GM23338 (cell line): ENCODE results near the gene SGSH. TPM values are rescaled to one million over a fixed set of nuclear protein-coding genes. Genes with fewer than 3 reads are reported as not detected.

Experiments used
- ATAC-seq: fragments of 200-7000 bp; cut with Tn5 transposase; 3 replicates; pipeline ENCODE4 v1.9.1; 2020
- DNase-seq: peaks from one replicate; pipeline ENCODE4 v3.0.0-alpha.2; 2015; ENCODE audit warnings: low spot score
- H2AFZ ChIP-seq: fragments of 200-600 bp; sonication (generic); 2 replicates; pipeline ENCODE4 v1.8.0; 2016; ENCODE audit warnings: antibody characterized with exemption, mild to moderate bottlenecking, moderate library complexity
- H3F3A ChIP-seq: fragments of 200-600 bp; sonication (generic); replicated peaks from 2 replicates; pipeline ENCODE4 v1.8.0; 2017; ENCODE audit warnings: antibody characterized with exemption, mixed run types, low read depth
- H3K27ac ChIP-seq: fragments of 200-600 bp; sonication (generic); 2 replicates; pipeline ENCODE4 v1.6.1; 2016; ENCODE audit warnings: low read depth
- H3K27me3 ChIP-seq: fragments of 200-600 bp; sonication (generic); 2 replicates; pipeline ENCODE4 v1.8.0; 2016; ENCODE audit warnings: mild to moderate bottlenecking, mixed run types, moderate library complexity; ENCODE audit not compliant: insufficient read depth
- H3K36me3 ChIP-seq: fragments of 200-600 bp; sonication (generic); 2 replicates; pipeline ENCODE4 v1.8.0; 2016; ENCODE audit warnings: mild to moderate bottlenecking; ENCODE audit not compliant: insufficient read depth
- H3K4me1 ChIP-seq: fragments of 200-600 bp; sonication (generic); 2 replicates; pipeline ENCODE4 v1.8.0; 2016; ENCODE audit warnings: mild to moderate bottlenecking, moderate library complexity; ENCODE audit not compliant: insufficient read depth
- H3K4me2 ChIP-seq: fragments of 200-600 bp; sonication (generic); 2 replicates; pipeline ENCODE4 v1.7.1; 2017; ENCODE audit warnings: mixed run types
- H3K4me3 ChIP-seq: fragments of 200-600 bp; sonication (generic); 2 replicates; pipeline ENCODE4 v1.6.1; 2016; ENCODE audit warnings: mixed run types
- H3K79me2 ChIP-seq: fragments of 200-600 bp; sonication (generic); replicated peaks from 2 replicates; pipeline ENCODE4 v1.8.0; 2017; ENCODE audit warnings: mild to moderate bottlenecking; ENCODE audit not compliant: insufficient read depth
- H3K9me2 ChIP-seq: fragments of 200-600 bp; sonication (generic); 2 replicates; pipeline ENCODE4 v1.8.0; 2017; ENCODE audit not compliant: insufficient read depth
- H4K20me1 ChIP-seq: fragments of 200-600 bp; sonication (generic); replicated peaks from 2 replicates; pipeline ENCODE4 v1.8.0; 2017; ENCODE audit warnings: mild to moderate bottlenecking; ENCODE audit not compliant: insufficient read depth
- H3K27ac Mint-ChIP-seq: 2 replicates; pipeline ENCODE4 v1.8.0; 2020; ENCODE audit warnings: inconsistent platforms, mild to moderate bottlenecking, moderate library complexity, mixed read lengths
- H3K27me3 Mint-ChIP-seq: 3 replicates; pipeline ENCODE4 v1.8.0; 2022; ENCODE audit warnings: low read depth, mild to moderate bottlenecking, moderate library complexity, mixed read lengths, inconsistent platforms; ENCODE audit not compliant: insufficient read depth, poor library complexity
- H3K36me3 Mint-ChIP-seq: 3 replicates; pipeline ENCODE4 v1.8.0; 2021; ENCODE audit warnings: low read depth, mild to moderate bottlenecking, inconsistent platforms, moderate library complexity, mixed read lengths
- H3K4me1 Mint-ChIP-seq: 3 replicates; pipeline ENCODE4 v1.8.0; 2020; ENCODE audit warnings: mild to moderate bottlenecking, inconsistent platforms, mixed read lengths
- H3K4me3 Mint-ChIP-seq: 3 replicates; pipeline ENCODE4 v1.8.0; 2021; ENCODE audit warnings: moderate library complexity, mild to moderate bottlenecking, inconsistent platforms, mixed read lengths
- H3K9me3 Mint-ChIP-seq: 3 replicates; pipeline ENCODE4 v1.8.0; 2020; ENCODE audit warnings: moderate library complexity, mild to moderate bottlenecking, inconsistent platforms, mixed read lengths
- CREB1 ChIP-seq: fragments of 250-450 bp; sonication (Bioruptor Pico); IDR thresholded peaks from 2 replicates; pipeline ENCODE4 v1.5.0; 2020; ENCODE audit warnings: low read depth, mild to moderate bottlenecking, moderate library complexity
- EZH2 ChIP-seq: fragments of 200-600 bp; sonication (generic); IDR thresholded peaks from one replicate; pipeline ENCODE4 v1.8.0; 2017; ENCODE audit warnings: antibody characterized with exemption, mild to moderate bottlenecking, low read depth; ENCODE audit not compliant: unreplicated experiment
- JUNB ChIP-seq: IDR thresholded peaks from one replicate; pipeline ENCODE4 v1.6.1; 2016; ENCODE audit warnings: antibody characterized with exemption; ENCODE audit not compliant: unreplicated experiment
- NANOG ChIP-seq: IDR thresholded peaks from 2 replicates; pipeline ENCODE4 v1.6.1; 2016; ENCODE audit warnings: antibody characterized with exemption, borderline replicate concordance
- POLR2AphosphoS5 ChIP-seq: IDR thresholded peaks from 2 replicates; pipeline ENCODE4 v1.6.1; 2016; ENCODE audit warnings: antibody characterized with exemption, low read depth
- STAT1 ChIP-seq: IDR thresholded peaks from one replicate; pipeline ENCODE4 v1.6.1; 2016; ENCODE audit warnings: antibody characterized with exemption; ENCODE audit not compliant: unreplicated experiment
- ZNF114 ChIP-seq: fragments of 250-450 bp; sonication (Bioruptor Pico); IDR thresholded peaks from 2 replicates; pipeline ENCODE4 v1.5.0; 2020; ENCODE audit warnings: mild to moderate bottlenecking, moderate library complexity
- ZNF331 ChIP-seq: fragments of 250-450 bp; sonication (Bioruptor Pico); IDR thresholded peaks from 2 replicates; pipeline ENCODE4 v1.5.0; 2020; ENCODE audit warnings: low read depth, mild to moderate bottlenecking, moderate library complexity
- polyA plus RNA-seq: library from polyadenylated mRNA; unstranded; fragments of >200 nt; fragmentation: Nextera tagmentation; extraction: Ambion mirVana; gene quantifications from 2 replicates; pipeline ENCODE4 v1.2.1, GENCODE V29; 2016
- total RNA-seq: library from RNA; depleted of rRNA; stranded (reverse); fragments of >200 nt; shearing (Covaris generic); gene quantifications from 2 replicates; pipeline ENCODE4 v1.2.3, GENCODE V29; 2014
- TF ChIP-seq, protein P1 (sequence below): IDR thresholded peaks from one replicate; pipeline ENCODE4 v1.6.1; 2018; ENCODE audit warnings: antibody characterized with exemption; ENCODE audit not compliant: unreplicated experiment
- TF ChIP-seq, protein P2 (sequence below): fragments of 250-450 bp; sonication (Bioruptor Pico); IDR thresholded peaks from 2 replicates; pipeline ENCODE4 v1.5.0; 2020; ENCODE audit warnings: mild to moderate bottlenecking, moderate library complexity

Gene SGSH
- total and polyA plus RNA-seq, 2 experiments from 2014 or later: 9.6 to 17.5 TPM

DNA sequence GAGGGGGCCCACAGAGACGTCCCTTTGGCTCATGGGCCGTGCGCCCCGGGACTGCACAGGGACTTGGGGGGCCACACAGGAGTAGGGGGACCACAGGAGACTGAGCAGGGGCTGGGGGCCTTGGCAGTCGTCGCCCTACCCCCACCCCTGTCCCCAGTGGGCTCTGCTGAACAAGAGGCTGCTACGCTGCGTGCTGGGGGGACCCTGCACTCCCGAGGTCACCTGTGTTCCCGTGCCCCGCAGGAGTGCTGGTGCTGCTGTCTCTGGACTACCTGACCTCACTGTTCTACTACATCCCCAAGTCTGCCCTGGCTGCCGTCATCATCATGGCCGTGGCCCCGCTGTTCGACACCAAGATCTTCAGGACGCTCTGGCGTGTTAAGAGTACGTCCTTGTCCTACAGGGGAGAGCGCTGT is 26.1 kb upstream of the SGSH start:
- H3K27me3 Mint-ChIP-seq: peaks cover 11% of the 10 kb centered on the region
- TF ChIP-seq ZNF331 (CRISPR knock-in tag): no peak
- no peak for TF ChIP-seq STAT1

DNA sequence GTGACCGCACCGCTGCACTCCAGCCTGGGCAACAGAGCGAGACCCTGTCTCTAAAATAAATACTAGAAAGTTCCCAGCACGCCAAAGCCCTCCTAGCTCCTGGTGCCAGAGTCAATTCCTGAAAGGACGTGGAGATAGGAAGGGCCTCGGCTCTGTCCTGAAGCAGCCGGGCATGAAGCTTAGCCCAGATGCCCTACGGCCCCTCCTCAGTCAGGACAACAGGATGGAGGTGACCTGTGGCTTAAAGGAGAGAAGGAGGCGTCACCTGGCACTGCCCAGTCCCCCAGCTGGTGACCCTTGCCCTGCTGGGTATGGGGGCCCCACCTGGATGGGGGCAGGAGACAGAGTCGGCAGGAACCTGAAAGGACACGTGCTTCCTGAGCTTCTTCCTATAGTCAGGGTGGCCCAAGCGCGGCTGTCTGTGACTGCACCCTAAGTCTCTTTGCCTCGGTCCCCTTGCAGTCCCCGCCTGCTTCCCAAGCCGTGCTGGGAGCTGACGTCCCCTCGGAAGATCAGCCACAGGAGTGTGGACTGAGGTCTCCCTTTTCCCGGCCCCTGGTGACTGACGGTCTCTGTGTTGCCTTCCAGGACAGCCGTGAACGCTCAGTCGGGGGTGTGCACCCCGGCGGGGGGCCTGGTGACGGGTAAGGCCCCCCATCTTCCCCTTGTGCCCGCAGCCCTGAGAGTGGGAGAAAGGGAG is 25.6 kb upstream of the SGSH start:
- no peak for DNase-seq
- Histone ChIP-seq H4K20me1 (peaks cover 3% of the 10 kb centered on the region; the same call in 1 of the 2 replicates), H3K9me2 (no peaks in the 10 kb centered on the region), H3K4me3 (no peak overlapping the region), H3F3A (no peaks in the 10 kb centered on the region), H3K79me2 (no peaks in the 10 kb centered on the region), H3K4me1 (no peaks in the 10 kb centered on the region), H3K27ac (no peak overlapping the region), H3K27me3 (no peaks in the 10 kb centered on the region), H3K36me3 (no peaks in the 10 kb centered on the region; the same call in 1 of the 2 replicates), H2AFZ (no peak overlapping the region), H3K4me2 (no peak overlapping the region)
- Mint-ChIP-seq H3K27me3 (peaks cover 9% of the 10 kb centered on the region), H3K4me1 (no peaks in the 10 kb centered on the region; the same call in 2 of the 3 replicates), H3K9me3 (no peaks in the 10 kb centered on the region), H3K36me3 (peaks cover 21% of the 10 kb centered on the region; the same call in 2 of the 3 replicates), H3K27ac (no peak overlapping the region), H3K4me3 (no peak overlapping the region)
- no peak for ATAC-seq
- TF ChIP-seq STAT1 (no peak), ZNF331 (CRISPR knock-in tag) (no peak), NANOG (no peak), JUNB (no peak), EZH2 (no peak), ZNF114 (CRISPR knock-in tag) (no peak), CREB1 (no peak), POLR2AphosphoS5 (no peak)
- TF ChIP-seq, protein P1, sequence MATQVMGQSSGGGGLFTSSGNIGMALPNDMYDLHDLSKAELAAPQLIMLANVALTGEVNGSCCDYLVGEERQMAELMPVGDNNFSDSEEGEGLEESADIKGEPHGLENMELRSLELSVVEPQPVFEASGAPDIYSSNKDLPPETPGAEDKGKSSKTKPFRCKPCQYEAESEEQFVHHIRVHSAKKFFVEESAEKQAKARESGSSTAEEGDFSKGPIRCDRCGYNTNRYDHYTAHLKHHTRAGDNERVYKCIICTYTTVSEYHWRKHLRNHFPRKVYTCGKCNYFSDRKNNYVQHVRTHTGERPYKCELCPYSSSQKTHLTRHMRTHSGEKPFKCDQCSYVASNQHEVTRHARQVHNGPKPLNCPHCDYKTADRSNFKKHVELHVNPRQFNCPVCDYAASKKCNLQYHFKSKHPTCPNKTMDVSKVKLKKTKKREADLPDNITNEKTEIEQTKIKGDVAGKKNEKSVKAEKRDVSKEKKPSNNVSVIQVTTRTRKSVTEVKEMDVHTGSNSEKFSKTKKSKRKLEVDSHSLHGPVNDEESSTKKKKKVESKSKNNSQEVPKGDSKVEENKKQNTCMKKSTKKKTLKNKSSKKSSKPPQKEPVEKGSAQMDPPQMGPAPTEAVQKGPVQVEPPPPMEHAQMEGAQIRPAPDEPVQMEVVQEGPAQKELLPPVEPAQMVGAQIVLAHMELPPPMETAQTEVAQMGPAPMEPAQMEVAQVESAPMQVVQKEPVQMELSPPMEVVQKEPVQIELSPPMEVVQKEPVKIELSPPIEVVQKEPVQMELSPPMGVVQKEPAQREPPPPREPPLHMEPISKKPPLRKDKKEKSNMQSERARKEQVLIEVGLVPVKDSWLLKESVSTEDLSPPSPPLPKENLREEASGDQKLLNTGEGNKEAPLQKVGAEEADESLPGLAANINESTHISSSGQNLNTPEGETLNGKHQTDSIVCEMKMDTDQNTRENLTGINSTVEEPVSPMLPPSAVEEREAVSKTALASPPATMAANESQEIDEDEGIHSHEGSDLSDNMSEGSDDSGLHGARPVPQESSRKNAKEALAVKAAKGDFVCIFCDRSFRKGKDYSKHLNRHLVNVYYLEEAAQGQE: no peak
- TF ChIP-seq, protein P2, sequence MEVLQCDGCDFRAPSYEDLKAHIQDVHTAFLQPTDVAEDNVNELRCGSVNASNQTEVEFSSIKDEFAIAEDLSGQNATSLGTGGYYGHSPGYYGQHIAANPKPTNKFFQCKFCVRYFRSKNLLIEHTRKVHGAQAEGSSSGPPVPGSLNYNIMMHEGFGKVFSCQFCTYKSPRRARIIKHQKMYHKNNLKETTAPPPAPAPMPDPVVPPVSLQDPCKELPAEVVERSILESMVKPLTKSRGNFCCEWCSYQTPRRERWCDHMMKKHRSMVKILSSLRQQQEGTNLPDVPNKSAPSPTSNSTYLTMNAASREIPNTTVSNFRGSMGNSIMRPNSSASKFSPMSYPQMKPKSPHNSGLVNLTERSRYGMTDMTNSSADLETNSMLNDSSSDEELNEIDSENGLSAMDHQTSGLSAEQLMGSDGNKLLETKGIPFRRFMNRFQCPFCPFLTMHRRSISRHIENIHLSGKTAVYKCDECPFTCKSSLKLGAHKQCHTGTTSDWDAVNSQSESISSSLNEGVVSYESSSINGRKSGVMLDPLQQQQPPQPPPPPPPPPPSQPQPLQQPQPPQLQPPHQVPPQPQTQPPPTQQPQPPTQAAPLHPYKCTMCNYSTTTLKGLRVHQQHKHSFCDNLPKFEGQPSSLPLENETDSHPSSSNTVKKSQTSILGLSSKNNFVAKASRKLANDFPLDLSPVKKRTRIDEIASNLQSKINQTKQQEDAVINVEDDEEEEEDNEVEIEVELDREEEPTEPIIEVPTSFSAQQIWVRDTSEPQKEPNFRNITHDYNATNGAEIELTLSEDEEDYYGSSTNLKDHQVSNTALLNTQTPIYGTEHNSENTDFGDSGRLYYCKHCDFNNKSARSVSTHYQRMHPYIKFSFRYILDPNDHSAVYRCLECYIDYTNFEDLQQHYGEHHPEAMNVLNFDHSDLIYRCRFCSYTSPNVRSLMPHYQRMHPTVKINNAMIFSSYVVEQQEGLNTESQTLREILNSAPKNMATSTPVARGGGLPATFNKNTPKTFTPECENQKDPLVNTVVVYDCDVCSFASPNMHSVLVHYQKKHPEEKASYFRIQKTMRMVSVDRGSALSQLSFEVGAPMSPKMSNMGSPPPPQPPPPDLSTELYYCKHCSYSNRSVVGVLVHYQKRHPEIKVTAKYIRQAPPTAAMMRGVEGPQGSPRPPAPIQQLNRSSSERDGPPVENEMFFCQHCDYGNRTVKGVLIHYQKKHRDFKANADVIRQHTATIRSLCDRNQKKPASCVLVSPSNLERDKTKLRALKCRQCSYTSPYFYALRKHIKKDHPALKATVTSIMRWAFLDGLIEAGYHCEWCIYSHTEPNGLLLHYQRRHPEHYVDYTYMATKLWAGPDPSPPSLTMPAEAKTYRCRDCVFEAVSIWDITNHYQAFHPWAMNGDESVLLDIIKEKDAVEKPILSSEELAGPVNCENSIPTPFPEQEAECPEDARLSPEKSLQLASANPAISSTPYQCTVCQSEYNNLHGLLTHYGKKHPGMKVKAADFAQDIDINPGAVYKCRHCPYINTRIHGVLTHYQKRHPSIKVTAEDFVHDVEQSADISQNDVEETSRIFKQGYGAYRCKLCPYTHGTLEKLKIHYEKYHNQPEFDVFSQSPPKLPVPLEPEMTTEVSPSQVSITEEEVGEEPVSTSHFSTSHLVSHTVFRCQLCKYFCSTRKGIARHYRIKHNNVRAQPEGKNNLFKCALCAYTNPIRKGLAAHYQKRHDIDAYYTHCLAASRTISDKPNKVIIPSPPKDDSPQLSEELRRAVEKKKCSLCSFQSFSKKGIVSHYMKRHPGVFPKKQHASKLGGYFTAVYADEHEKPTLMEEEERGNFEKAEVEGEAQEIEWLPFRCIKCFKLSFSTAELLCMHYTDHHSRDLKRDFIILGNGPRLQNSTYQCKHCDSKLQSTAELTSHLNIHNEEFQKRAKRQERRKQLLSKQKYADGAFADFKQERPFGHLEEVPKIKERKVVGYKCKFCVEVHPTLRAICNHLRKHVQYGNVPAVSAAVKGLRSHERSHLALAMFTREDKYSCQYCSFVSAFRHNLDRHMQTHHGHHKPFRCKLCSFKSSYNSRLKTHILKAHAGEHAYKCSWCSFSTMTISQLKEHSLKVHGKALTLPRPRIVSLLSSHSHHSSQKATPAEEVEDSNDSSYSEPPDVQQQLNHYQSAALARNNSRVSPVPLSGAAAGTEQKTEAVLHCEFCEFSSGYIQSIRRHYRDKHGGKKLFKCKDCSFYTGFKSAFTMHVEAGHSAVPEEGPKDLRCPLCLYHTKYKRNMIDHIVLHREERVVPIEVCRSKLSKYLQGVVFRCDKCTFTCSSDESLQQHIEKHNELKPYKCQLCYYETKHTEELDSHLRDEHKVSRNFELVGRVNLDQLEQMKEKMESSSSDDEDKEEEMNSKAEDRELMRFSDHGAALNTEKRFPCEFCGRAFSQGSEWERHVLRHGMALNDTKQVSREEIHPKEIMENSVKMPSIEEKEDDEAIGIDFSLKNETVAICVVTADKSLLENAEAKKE (CRISPR knock-in tag): no peak

More for the DNA sequence above, 26.1 kb upstream of the SGSH start:
- Mint-ChIP-seq H3K4me1 (no peaks in the 10 kb centered on the region; the same call in 2 of the 3 replicates), H3K36me3 (peaks cover 19% of the 10 kb centered on the region; the same call in 2 of the 3 replicates), H3K27ac (no peak overlapping the region), H3K4me3 (no peak overlapping the region), H3K9me3 (no peaks in the 10 kb centered on the region)
- Histone ChIP-seq H3K27me3 (no peaks in the 10 kb centered on the region), H3K36me3 (no peaks in the 10 kb centered on the region; the same call in 1 of the 2 replicates), H3K27ac (no peak overlapping the region), H3K4me1 (no peaks in the 10 kb centered on the region), H3K4me2 (no peak overlapping the region), H3K79me2 (no peaks in the 10 kb centered on the region), H2AFZ (no peak overlapping the region), H3K9me2 (no peaks in the 10 kb centered on the region), H4K20me1 (peaks cover 3% of the 10 kb centered on the region; the same call in 1 of the 2 replicates), H3F3A (no peaks in the 10 kb centered on the region), H3K4me3 (no peak overlapping the region)
- ATAC-seq: no peak
- no peak for DNase-seq
